COLO668 (cell line): ENCODE measurements around the gene C11orf21.

Experiments used
- DNase-seq: peaks from one replicate; lab custom pipeline; 2025; ENCODE audit not compliant: unreplicated experiment; lab: John Stamatoyannopoulos, UW

C11orf21 gene

GRCh38 chr11:2272228-2272945 is 29.3 kb downstream of the C11orf21 start:
- no peak for DNase-seq

- DNase-seq = no peak
These were observed 30.1 kb downstream of the C11orf21 start for GRCh38 chr11:2271327-2272227.

GRCh38 chr11:2271077-2271326 is 30.7 kb downstream of the C11orf21 start:
- DNase-seq = no peak

- DNase-seq = no peak
These were observed 31.2 kb downstream of the C11orf21 start, which contains the start of gene ASCL2 for GRCh38 chr11:2270322-2271076. Gene ASCL2 (minus strand): TSS chr11:2270588. CDS start chr11:2270332, 256 bp downstream.

- peak; percentile 59 for DNase-seq
These were observed 32.0 kb downstream of the C11orf21 start for GRCh38 chr11:2269601-2270321.

GRCh38 chr11:2268729-2269600 is 32.8 kb downstream of the C11orf21 start:
- peak; percentile 36 for DNase-seq

- no peak for DNase-seq
These were observed 33.6 kb downstream of the C11orf21 start for GRCh38 chr11:2267851-2268728.

- DNase-seq = no peak
These were observed 34.3 kb downstream of the C11orf21 start for GRCh38 chr11:2267306-2267850.

- no peak for DNase-seq
These were observed 35.0 kb downstream of the C11orf21 start for GRCh38 chr11:2266586-2267305.

GRCh38 chr11:2265854-2266585 is 35.7 kb downstream of the C11orf21 start:
- no peak for DNase-seq

- DNase-seq = no peak
These were observed 36.3 kb downstream of the C11orf21 start for GRCh38 chr11:2265396-2265795.

GRCh38 chr11:2264366-2265053 is 37.2 kb downstream of the C11orf21 start:
- DNase-seq = no peak

GRCh38 chr11:2263724-2264360 is 37.9 kb downstream of the C11orf21 start:
- no peak for DNase-seq

GRCh38 chr11:2263071-2263565 is 38.6 kb downstream of the C11orf21 start:
- no peak for DNase-seq

GRCh38 chr11:2262301-2263070 is 39.2 kb downstream of the C11orf21 start:
- no peak for DNase-seq
